ENCODE measurements around the gene PCDHA10. TPM values are rescaled to one million over a fixed set of nuclear protein-coding genes. Genes with fewer than 3 reads are reported as not detected.
A peak's percentile ranks its signal among the peaks of the same experiment; 100 is the strongest.
"Not testable (repeated sequence)": the region's sequence is repeated elsewhere in the genome, so short reads cannot be mapped to it uniquely, and the experiment has no call there.

Gene PCDHA10
- total RNA-seq, 1 donor from 2014 or later, result 47.7 TPM

DNA sequence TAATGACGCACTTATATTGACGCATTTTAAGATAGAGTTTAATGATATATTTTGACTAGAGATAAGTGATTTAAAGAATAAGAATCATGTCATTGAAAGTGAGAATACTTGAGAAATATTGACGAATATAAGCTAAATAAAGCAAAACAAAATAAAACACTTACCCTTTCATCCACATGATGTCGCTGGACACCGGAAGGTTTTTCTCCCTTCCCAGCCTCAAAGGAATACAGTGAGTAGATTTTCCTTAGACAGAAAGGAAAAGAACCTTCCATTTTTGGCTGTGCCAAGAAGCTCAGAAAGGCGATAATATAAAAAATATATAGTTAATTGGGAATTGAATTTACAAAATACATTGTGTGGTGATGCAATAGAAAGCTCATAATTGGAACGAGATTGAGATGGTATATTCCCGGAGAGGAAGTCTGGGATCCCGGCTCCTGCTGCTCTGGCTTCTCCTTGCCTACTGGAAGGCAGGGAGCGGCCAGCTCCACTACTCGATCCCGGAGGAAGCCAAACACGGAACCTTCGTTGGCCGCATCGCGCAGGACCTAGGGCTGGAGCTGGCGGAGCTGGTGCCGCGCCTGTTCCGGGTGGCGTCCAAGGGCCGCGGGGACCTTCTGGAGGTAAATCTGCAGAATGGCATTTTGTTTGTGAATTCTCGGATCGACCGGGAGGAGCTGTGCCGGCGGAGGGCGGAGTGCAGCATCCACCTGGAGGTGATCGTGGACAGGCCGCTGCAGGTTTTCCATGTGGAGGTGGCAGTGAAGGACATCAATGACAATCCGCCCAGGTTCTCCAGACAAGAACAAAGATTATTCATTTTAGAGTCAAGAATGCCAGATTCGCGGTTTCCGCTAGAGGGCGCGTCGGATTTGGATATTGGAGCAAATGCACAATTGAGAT, 34.1 kb upstream of the PCDHA10 start, which contains the start of gene PCDHA5:
PCDHA5 (plus strand) TSS at position 239 of the 906 bp plus-strand sequence.
- H3K27me3 Mint-ChIP-seq (ENCODE audit: unreplicated experiment), result no peaks in the 10 kb centered on the region
- H3K36me3 Mint-ChIP-seq (ENCODE audit: unreplicated experiment), result peaks cover 31% of the 10 kb centered on the region
- no peak within 1 kb of the TSS for H3K27ac Mint-ChIP-seq (ENCODE audit: unreplicated experiment)
- no peaks in the 10 kb centered on the region for H3K4me1 Mint-ChIP-seq (ENCODE audit: low read depth, unreplicated experiment)
- no peak within 1 kb of the TSS for H3K4me3 Mint-ChIP-seq (ENCODE audit: unreplicated experiment)
- no peak for DNase-seq
- peaks cover 9% of the 10 kb centered on the region for H3K9me3 Mint-ChIP-seq (ENCODE audit: unreplicated experiment)
- TF ChIP-seq CTCF (IDR thresholded peaks at IDR 0.05; ENCODE audit: partially characterized antibody, unreplicated experiment), result no peak

DNA sequence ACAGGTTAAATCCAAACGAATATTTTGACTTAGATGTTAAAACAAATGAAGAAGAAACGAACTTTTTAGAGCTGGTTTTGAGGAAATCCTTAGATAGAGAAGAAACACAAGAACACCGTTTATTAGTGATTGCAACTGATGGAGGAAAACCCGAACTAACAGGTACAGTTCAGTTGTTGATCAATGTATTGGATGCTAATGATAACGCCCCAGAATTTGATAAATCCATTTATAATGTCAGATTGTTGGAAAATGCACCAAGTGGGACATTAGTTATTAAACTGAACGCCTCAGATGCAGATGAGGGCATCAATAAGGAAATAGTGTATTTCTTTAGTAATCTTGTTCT, 33.4 kb upstream of the PCDHA10 start:
- no peak for DNase-seq
- no peak overlapping the region for H3K4me3 Mint-ChIP-seq (ENCODE audit: unreplicated experiment)
- TF ChIP-seq CTCF (IDR thresholded peaks at IDR 0.05; ENCODE audit: partially characterized antibody, unreplicated experiment), result no peak
- no peak overlapping the region for H3K27ac Mint-ChIP-seq (ENCODE audit: unreplicated experiment)
- peaks cover 29% of the 10 kb centered on the region for H3K36me3 Mint-ChIP-seq (ENCODE audit: unreplicated experiment)
- H3K4me1 Mint-ChIP-seq (ENCODE audit: low read depth, unreplicated experiment), result peaks cover 1% of the 10 kb centered on the region
- peaks cover 9% of the 10 kb centered on the region for H3K9me3 Mint-ChIP-seq (ENCODE audit: unreplicated experiment)
- no peaks in the 10 kb centered on the region for H3K27me3 Mint-ChIP-seq (ENCODE audit: unreplicated experiment)

DNA sequence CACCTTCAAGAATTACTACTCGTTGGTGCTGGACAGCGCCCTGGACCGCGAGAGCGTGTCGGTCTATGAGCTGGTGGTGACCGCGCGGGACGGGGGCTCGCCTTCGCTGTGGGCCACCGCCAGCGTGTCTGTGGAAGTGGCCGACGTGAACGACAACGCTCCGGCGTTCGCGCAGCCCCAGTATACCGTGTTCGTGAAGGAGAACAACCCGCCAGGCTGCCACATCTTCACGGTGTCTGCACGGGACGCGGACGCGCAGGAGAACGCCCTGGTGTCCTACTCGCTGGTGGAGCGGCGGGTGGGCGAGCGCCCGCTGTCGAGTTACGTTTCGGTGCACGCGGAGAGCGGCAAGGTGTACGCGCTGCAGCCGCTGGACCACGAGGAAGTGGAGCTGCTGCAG, 32.7 kb upstream of the PCDHA10 start:
- not testable (repeated sequence) for H3K27ac Mint-ChIP-seq (ENCODE audit: unreplicated experiment); DNase-seq; H3K4me1 Mint-ChIP-seq (ENCODE audit: low read depth, unreplicated experiment); H3K27me3 Mint-ChIP-seq (ENCODE audit: unreplicated experiment); H3K4me3 Mint-ChIP-seq (ENCODE audit: unreplicated experiment)
- Mint-ChIP-seq H3K36me3 (ENCODE audit: unreplicated experiment) (peaks cover 27% of the 10 kb centered on the region), H3K9me3 (ENCODE audit: unreplicated experiment) (peaks cover 14% of the 10 kb centered on the region)

DNA sequence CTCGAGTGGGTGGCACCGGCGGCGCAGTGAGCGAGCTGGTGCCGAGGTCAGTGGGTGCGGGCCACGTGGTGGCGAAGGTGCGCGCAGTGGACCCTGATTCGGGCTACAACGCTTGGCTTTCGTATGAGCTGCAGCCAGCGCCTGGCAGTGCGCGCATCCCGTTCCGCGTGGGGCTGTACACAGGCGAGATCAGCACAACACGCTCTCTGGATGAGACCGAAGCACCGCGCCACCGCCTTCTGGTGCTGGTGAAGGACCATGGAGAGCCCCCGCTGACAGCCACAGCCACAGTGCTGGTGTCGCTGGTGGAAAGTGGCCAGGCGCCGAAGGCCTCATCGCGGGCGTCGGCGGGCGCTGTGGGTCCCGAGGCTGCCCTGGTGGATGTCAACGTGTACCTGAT, 32.2 kb upstream of the PCDHA10 start:
- Mint-ChIP-seq H3K27me3 (ENCODE audit: unreplicated experiment) (peaks cover 6% of the 10 kb centered on the region), H3K36me3 (ENCODE audit: unreplicated experiment) (peaks cover 28% of the 10 kb centered on the region), H3K4me3 (ENCODE audit: unreplicated experiment) (no peak overlapping the region), H3K4me1 (ENCODE audit: low read depth, unreplicated experiment) (peaks cover 3% of the 10 kb centered on the region), H3K9me3 (ENCODE audit: unreplicated experiment) (peaks cover 18% of the 10 kb centered on the region), H3K27ac (ENCODE audit: unreplicated experiment) (no peak overlapping the region)
- no peak for DNase-seq
- no peak for TF ChIP-seq CTCF (IDR thresholded peaks at IDR 0.05; ENCODE audit: partially characterized antibody, unreplicated experiment)

- peaks cover 8% of the 10 kb centered on the region for H3K4me1 Mint-ChIP-seq (ENCODE audit: low read depth, unreplicated experiment)
- H3K36me3 Mint-ChIP-seq (ENCODE audit: unreplicated experiment), result peaks cover 49% of the 10 kb centered on the region
- DNase-seq, result no peak
- peak within 1 kb of the TSS; percentile 97 for H3K4me3 Mint-ChIP-seq (ENCODE audit: unreplicated experiment)
- H3K27me3 Mint-ChIP-seq (ENCODE audit: unreplicated experiment), result peaks cover 9% of the 10 kb centered on the region
- peak; percentile 35 for TF ChIP-seq CTCF (IDR thresholded peaks at IDR 0.05; ENCODE audit: partially characterized antibody, unreplicated experiment)
- H3K9me3 Mint-ChIP-seq (ENCODE audit: unreplicated experiment), result peaks cover 28% of the 10 kb centered on the region
- peak within 1 kb of the TSS; percentile 99 for H3K27ac Mint-ChIP-seq (ENCODE audit: unreplicated experiment)
Observed at GRCh38 chr5:140827704-140828361, 27.9 kb upstream of the PCDHA10 start, which contains the start of gene PCDHA6. PCDHA6 (plus strand) TSS chr5:140827960; CDS start chr5:140828092, 132 bp downstream.

Data from glutamatergic neuron (in vitro differentiated cells).